ENCODE measurements around the gene MAP3K12.
"Not testable (repeated sequence)": the region's sequence is repeated elsewhere in the genome, so short reads cannot be mapped to it uniquely, and the experiment has no call there.

Gene MAP3K12

DNA sequence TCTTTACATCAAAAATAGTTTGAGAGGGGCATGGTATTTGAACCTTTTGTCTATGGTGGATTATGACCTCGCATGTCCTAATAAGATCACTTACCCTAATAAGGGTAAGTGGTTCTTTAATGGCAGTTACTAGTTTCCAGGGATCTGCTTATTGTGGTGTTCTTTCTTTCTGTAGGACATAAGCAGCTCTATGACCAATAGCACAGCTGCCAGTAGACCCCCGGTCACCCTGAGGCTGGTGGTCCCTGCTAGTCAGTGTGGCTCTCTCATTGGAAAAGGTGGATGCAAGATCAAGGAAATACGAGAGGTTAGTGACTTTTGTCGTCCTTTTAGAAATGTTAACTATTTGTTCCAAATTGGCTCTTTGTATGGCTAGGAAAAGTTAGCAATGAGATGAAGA, 40.2 kb downstream of the MAP3K12 start:
- peaks cover 15% of the 10 kb centered on the region for H3K4me1 Mint-ChIP-seq
- H3K9me3 Mint-ChIP-seq = no peaks in the 10 kb centered on the region
- no peak overlapping the region for H3K27ac Mint-ChIP-seq
- ATAC-seq (ENCODE audit: low read depth) = no peak
- H3K36me3 Mint-ChIP-seq = peaks cover 36% of the 10 kb centered on the region
- no peaks in the 10 kb centered on the region for H3K27me3 Mint-ChIP-seq
- DNase-seq (ENCODE audit: low spot score in 2 of 2) = no peak
- no peak overlapping the region for H3K4me3 Mint-ChIP-seq

DNA sequence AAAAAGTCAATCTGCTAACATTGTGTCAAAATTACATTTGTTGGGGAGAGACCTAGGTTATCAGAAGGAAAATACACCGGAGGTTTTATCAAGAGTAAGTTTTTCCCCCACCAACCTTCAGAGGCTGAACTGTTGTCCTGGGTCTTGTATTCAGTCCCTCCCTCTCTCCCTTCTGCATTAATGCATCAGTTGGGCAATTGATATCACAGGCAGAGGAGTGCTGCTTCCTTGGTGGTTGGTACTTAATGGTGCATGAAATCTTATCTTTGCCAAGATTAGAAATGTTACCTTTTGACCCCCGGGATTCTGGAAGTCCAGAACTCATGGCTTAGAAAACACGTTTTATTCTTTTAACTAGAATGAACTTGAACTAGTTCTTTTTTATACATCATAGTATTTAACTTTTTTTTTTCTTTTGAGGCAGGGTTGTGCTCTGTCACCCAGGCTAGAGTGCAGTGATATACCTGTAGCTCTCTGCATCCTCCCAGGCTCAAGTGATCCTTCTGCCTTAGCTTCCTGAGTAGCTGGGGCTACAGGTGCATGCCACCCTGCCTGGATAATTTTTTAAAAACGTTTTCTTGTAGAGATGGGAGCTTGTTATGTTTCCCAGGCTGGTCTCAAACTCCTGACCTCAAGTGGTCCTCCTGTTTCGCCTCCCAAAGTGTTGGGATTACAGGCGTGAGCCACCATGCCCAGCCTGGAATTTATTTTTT, 42.4 kb downstream of the MAP3K12 start:
- no peak for ATAC-seq (ENCODE audit: low read depth)
- H3K36me3 Mint-ChIP-seq = peaks cover 29% of the 10 kb centered on the region
- peaks cover 23% of the 10 kb centered on the region for H3K4me1 Mint-ChIP-seq
- DNase-seq (ENCODE audit: low spot score in 2 of 2) = no peak
- no peak overlapping the region for H3K27ac Mint-ChIP-seq
- no peak overlapping the region for H3K4me3 Mint-ChIP-seq
- no peaks in the 10 kb centered on the region for H3K27me3 Mint-ChIP-seq
- no peaks in the 10 kb centered on the region for H3K9me3 Mint-ChIP-seq

DNA sequence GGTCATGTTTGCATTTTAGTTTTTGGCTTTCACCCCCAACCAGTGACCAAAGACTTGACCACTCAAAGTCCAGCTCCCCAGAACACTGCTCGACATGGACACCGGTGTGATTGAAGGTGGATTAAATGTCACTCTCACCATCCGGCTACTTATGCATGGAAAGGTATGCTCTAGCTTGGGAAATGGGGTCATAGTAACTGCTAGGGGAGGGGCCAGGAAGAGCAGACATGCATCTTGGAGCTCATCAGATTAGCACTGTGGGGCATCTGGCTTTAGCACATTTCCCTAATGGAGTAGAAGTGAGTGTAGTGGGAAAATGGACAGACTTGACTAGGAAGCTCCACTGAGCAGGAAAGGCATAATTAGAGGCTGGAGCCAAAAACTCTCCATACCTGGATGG, 44.6 kb downstream of the MAP3K12 start:
- DNase-seq (ENCODE audit: low spot score in 2 of 2) (no peak), ATAC-seq (ENCODE audit: low read depth) (no peak)
- H3K4me1 Mint-ChIP-seq = peaks cover 21% of the 10 kb centered on the region
- no peaks in the 10 kb centered on the region for H3K27me3 Mint-ChIP-seq
- peaks cover 16% of the 10 kb centered on the region for H3K36me3 Mint-ChIP-seq
- H3K4me3 Mint-ChIP-seq = no peak overlapping the region
- H3K27ac Mint-ChIP-seq = no peak overlapping the region
- H3K9me3 Mint-ChIP-seq = no peaks in the 10 kb centered on the region

DNA sequence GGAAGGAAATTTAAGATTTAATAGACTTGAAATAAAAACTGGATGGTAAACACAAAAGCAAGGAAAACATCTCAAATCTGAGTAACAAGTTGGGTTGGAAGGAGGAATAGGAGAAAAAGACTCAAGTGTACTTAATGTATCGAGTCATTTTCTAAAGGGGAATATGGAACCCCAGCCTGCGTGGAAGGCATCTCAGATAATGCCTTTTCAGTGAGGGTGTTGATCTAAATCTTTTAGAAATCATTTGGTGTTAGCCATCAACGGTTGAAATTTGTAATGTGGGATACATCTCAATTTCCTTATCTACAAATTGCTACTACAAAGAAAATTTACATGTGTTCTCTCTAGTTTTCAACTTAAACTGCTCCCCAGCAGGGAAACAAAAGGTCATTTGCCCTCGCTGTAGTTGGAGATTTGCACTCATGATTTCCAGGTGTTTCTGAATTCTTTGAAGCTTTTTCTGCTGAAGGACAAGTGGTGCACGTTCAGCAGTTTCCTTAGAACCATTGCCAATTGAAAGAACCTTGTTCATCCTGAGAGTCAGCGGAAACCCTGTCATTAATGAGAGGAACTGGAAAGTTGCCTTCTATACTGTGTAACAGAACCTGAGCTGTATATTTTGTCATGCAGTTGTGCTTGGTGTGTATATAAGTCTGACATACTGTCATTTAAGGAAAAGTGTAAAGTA, 45.2 kb downstream of the MAP3K12 start:
- H3K27ac Mint-ChIP-seq = no peak overlapping the region
- H3K27me3 Mint-ChIP-seq = no peaks in the 10 kb centered on the region
- no peak overlapping the region for H3K4me3 Mint-ChIP-seq
- DNase-seq (ENCODE audit: low spot score in 2 of 2) (no peak), ATAC-seq (ENCODE audit: low read depth) (no peak)
- H3K9me3 Mint-ChIP-seq = no peaks in the 10 kb centered on the region
- peaks cover 20% of the 10 kb centered on the region for H3K4me1 Mint-ChIP-seq
- peaks cover 14% of the 10 kb centered on the region for H3K36me3 Mint-ChIP-seq

DNA sequence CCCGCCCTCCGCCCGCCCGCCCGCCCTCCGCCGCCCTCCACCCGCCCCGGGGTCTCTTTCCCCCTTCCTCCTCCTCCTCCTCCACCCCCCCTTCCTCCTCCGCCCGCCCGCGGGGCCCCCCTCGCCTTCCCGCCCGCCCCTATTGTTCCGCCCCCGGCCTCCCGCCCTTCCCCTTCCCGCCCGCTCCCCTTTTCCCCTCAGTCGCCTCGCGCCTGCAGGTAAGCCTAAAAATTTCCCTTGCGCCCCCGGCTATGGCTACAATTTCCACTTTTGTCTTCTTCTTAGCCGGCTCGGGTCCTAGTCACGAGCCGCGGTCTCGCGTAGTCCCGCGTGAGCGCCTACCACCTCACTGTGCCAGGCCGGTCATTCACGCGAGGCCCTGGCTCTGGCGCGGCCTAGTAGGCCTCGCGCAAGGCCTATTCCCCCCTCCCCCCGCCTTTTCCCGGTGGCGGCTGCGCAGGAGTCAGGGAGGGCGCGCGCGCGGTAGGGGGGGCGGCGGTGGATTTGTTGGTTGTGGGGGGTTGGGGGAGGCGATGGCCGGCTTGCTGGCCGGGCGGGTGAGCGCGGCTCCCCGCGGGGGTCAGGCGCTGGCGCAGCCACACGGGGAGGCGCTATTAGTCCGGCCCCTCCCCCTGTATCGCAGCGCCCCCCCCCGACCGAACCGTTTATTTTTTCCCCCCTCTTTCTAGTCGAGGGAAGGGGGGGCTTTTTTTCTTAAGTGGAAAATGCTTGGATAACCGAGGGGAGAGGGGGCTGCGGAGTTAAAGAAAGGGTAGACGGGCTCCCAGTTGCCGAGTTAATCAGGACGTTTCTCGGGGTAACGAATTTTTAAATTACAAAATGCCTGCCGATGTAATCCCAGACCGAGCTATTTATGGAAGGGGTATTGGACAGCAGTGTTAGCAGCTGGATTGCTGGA, 46.8 kb downstream of the MAP3K12 start:
- peaks cover 18% of the 10 kb centered on the region for H3K36me3 Mint-ChIP-seq
- H3K9me3 Mint-ChIP-seq = no peaks in the 10 kb centered on the region
- peak; percentile 39 for ATAC-seq (ENCODE audit: low read depth)
- peak overlapping the region; percentile 94 for H3K27ac Mint-ChIP-seq
- peaks cover 22% of the 10 kb centered on the region for H3K4me1 Mint-ChIP-seq
- DNase-seq (ENCODE audit: low spot score in 2 of 2) = peak; percentile 82
- peak overlapping the region; percentile 92 for H3K4me3 Mint-ChIP-seq
- H3K27me3 Mint-ChIP-seq = no peaks in the 10 kb centered on the region

DNA sequence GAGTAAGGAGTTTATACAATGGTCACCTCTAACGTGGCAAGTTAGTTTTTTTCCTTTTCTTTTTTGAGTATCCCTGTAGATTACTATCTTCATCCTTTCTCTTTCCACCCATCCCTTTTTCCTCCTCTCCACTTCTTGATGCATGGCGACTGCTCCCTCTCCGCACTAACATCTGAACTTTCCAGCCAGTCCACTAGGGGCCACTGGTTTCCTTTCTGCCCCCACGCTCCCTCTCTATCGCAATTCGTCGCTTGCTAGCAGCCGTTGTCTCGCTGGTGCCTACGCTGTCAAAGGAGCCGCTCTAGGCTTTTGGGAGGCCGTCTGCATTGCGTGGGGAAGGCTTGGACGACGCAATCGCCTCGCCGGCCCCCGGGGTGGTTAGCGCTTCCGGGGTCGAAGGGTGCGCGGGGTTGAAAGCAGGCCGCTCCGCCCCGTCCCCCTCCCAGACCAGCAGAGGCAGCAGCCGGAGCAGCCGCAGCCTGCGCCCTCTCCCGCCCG, 47.5 kb downstream of the MAP3K12 start, which contains the start of gene PCBP2:
Gene PCBP2 (plus strand): TSS at position 442 of the 498 bp plus-strand sequence. CDS start 2,699 bp downstream, outside the sequence.
- Mint-ChIP-seq H3K9me3 (no peaks in the 10 kb centered on the region), H3K4me3 (peak within 1 kb of the TSS; percentile 92), H3K4me1 (peaks cover 22% of the 10 kb centered on the region), H3K27me3 (no peaks in the 10 kb centered on the region), H3K36me3 (peaks cover 19% of the 10 kb centered on the region), H3K27ac (peak within 1 kb of the TSS; percentile 94)
- ATAC-seq (ENCODE audit: low read depth) (peak; percentile 91), DNase-seq (ENCODE audit: low spot score in 2 of 2) (peak; percentile 91 to 96)

DNA sequence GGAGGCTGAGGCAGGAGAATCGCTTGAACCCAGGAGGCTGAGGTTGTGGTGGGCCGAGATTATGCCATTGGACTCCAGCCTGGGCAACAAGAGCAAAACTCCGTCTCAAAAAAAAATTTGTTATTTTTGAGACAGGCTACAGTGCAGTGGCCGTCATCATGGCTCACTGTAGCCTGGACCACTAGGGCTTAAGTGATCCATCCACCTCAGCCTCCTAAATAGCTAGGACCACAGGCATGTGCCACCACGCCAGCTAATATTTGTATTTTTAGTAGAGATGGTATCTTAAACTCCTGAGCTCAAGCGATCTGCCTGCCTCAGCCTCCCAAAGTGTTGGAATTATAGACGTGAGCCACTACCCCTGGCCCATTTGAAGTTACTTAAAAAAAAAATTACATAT, 48.3 kb downstream of the MAP3K12 start:
- H3K27me3 Mint-ChIP-seq = no peaks in the 10 kb centered on the region
- no peak overlapping the region for H3K4me3 Mint-ChIP-seq
- ATAC-seq (ENCODE audit: low read depth) (no peak), DNase-seq (ENCODE audit: low spot score in 2 of 2) (no peak)
- peaks cover 24% of the 10 kb centered on the region for H3K4me1 Mint-ChIP-seq
- peaks cover 25% of the 10 kb centered on the region for H3K36me3 Mint-ChIP-seq
- H3K9me3 Mint-ChIP-seq = no peaks in the 10 kb centered on the region
- H3K27ac Mint-ChIP-seq = no peak overlapping the region

DNA sequence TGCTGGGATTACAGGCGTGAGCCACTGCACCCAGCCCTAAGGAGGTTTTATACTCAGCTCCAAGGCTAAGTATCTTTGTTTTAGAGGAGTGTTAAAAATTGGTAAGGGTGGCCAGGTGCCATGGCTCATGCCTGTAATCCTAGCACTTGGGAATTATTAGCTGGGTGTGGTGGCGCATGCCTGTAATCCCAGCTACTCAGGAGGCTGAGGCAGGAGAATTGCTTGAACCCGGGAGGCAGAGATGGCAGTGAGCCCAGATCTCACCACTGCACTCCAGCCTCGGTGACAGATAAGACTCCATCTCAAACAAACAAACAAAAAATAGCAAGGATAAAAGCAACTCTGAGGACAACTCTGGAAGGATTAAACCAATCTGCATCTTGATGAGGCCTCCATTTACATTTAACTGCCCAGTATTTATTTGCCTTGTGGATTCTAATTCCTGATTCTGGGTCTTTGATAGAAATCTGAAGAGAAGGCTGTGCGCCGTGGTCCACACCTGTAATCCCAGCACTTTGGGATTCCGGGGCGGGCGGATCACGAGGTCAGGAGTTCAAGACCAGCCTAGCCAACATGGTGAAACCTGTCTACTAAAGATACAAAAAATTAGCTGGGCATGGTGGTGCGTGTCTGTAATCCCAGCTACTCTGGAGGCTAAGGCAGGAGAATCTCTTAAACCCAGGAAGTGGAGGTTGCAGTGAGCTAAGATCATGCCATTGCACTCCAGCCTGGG, 54.5 kb downstream of the MAP3K12 start:
- Mint-ChIP-seq H3K4me1 (peaks cover 20% of the 10 kb centered on the region), H3K27ac (peak overlapping the region; percentile 93), H3K36me3 (peaks cover 27% of the 10 kb centered on the region)
- ATAC-seq (ENCODE audit: low read depth); H3K27me3 Mint-ChIP-seq; H3K4me3 Mint-ChIP-seq; DNase-seq (ENCODE audit: low spot score in 2 of 2); H3K9me3 Mint-ChIP-seq: not testable (repeated sequence)

DNA sequence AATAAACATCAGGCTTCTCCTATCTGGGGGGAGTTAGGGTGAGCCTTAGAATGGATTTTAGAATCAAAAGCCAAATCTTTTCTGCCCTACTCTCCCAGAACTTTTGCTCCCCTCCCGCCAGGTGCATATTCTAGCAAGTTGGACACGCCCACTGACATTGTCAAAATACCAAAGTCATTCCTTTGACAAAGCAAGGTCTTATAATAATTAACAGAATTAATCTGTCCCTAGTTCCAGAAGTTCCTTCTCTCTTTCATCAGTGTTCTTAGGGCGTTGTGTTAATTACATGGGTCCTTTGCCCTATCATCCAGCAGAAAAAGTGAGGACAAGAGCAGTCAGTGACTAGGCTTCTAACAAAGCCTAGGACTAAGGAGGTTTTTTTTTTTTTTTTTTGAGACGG, 55.3 kb downstream of the MAP3K12 start:
- Mint-ChIP-seq H3K36me3 (peaks cover 27% of the 10 kb centered on the region), H3K27me3 (no peaks in the 10 kb centered on the region), H3K4me3 (peak overlapping the region; percentile 99), H3K27ac (peak overlapping the region; percentile 93), H3K9me3 (no peaks in the 10 kb centered on the region), H3K4me1 (peaks cover 20% of the 10 kb centered on the region)
- DNase-seq (ENCODE audit: low spot score in 2 of 2) (no peak), ATAC-seq (ENCODE audit: low read depth) (no peak)

DNA sequence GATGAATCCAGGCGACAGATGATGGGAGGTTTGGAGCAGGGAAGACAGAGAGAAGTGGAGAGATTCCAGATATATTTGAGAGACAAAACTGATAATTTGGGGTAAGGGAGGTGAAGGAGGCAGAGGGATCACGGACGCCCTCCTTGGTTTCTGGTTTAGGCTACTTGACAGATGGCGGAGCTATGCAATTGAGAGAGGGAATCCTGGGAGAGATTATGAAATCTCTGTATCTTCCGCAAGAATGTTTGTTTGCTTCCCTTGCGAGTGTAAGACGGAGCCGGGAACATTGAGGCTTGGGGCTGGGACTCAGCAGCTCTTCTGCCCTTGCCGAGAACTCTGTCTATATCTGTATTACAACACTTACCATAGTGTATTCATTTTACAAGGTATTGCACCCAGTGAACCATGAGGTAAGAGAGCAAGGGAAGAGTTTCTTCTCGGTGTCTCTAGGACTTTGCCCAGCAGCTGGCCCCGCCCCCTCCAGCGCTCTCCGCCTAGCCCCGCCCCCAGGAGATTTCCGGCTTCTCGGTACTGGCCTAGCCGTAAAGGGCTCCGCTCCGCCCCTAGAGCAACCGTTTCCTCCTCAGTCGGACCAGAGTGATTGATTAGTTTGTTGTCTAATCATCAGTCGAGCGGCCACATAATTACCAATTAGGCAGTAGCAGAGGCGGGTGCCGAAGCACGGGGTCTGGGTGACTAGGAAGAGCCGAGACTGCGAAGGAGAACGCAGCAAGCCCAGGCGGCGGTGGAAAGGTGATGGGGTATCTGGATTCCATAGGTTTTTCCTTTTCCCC, 58.0 kb downstream of the MAP3K12 start, which contains the start of gene PRR13:
Gene PRR13 (plus strand): TSS at position 695 of the 794 bp plus-strand sequence. CDS start 981 bp downstream, outside the sequence.
- Mint-ChIP-seq H3K27ac (peak within 1 kb of the TSS; percentile 93), H3K9me3 (no peaks in the 10 kb centered on the region), H3K4me3 (peak within 1 kb of the TSS; percentile 99), H3K27me3 (no peaks in the 10 kb centered on the region), H3K36me3 (peaks cover 14% of the 10 kb centered on the region), H3K4me1 (peaks cover 18% of the 10 kb centered on the region)
- ATAC-seq (ENCODE audit: low read depth) = peak; percentile 96
- DNase-seq (ENCODE audit: low spot score in 2 of 2) = peak; percentile 83 to 94

DNA sequence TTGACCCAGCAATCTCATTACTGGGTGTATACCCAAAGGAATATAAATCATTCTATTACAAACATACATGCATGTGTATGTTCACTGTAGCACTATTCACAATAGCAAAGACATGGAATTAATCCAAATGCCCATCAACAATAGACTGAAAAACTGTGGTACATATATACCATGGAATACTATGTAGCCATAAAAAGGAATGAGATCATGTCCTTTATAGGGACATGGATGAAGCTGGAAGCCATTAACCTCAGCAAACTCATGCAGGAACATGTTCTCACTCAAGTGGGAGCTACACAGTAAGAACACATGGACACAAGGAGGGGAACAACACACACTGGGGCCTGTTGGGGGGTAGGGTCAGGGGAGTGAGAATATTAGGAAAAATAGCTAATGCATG, 59.7 kb downstream of the MAP3K12 start:
- peaks cover 10% of the 10 kb centered on the region for H3K36me3 Mint-ChIP-seq
- ATAC-seq (ENCODE audit: low read depth); DNase-seq (ENCODE audit: low spot score in 2 of 2); H3K9me3 Mint-ChIP-seq; H3K4me3 Mint-ChIP-seq; H3K27me3 Mint-ChIP-seq; H3K27ac Mint-ChIP-seq: not testable (repeated sequence)
- peaks cover 14% of the 10 kb centered on the region for H3K4me1 Mint-ChIP-seq

DNA sequence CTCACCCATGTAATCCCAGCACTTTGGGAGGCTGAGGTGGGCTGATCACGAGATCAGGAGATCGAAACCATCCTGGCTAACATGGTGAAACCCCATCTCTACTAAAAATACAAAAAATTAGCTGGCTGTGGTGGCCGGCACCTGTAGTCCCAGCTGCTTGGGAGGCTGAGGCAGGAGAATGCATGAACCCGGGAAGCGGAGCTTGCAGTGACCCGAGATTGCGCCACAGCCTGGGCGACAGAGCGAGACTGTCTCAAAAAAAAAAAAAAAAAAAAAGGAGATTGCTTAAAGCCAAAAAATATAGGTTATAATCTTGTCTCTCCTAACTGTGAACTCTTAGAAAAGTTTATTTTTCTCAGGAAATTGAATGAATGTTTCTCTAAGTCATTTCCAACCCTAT, 63.9 kb downstream of the MAP3K12 start:
- DNase-seq (ENCODE audit: low spot score in 2 of 2); H3K4me1 Mint-ChIP-seq; H3K4me3 Mint-ChIP-seq; H3K9me3 Mint-ChIP-seq; H3K27ac Mint-ChIP-seq; H3K36me3 Mint-ChIP-seq; H3K27me3 Mint-ChIP-seq; ATAC-seq (ENCODE audit: low read depth): not testable (repeated sequence)

Data from memory B cell (primary cell).